ENCODE measurements around the gene BAHD1. TPM values are rescaled to one million over a fixed set of nuclear protein-coding genes. Genes with fewer than 3 reads are reported as not detected.

The BAHD1 gene
- total and polyA plus RNA-seq, 2 donors (not counting 1 experiment from before 2014, with no cell fraction given): 3.3 to 5.6 TPM

DNA sequence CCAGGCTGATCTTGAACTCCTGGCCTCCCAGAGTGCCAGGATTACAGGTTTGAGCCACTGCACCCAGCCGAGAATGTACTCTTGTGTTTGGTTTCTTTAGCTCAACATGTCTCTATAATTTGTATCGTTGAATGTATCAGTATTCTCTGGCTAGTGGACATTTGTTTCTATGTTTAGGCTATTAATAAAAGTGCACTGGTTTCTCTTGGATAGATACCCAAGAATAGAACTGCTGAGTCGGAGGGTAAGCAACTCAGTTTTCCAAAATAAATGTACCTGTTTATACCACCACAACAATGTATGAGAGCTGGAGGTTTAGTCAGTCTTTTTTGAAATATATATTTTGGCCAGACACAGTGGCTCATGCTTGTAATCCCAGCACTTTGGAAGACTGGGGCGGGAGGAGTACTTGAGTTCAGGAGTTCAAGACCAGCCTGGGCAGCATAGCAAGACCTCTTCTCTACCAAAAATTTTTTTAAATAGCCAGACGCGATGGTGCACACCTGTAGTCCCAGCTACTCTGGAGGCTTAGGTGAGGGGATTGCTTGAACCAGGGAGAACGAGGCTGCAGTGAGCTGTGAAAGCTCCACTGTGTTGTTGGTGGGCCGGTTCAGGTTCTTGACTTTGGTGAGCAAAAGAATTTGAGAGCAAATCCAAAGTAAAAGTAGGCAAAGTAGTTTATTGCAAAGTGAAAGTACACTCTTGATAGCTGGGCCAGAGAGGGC, 42.9 kb upstream of the BAHD1 start:
- no peaks in the 10 kb centered on the region for H4K20me1 ChIP-seq (ENCODE audit: control insufficient read depth, extremely low read depth, insufficient read depth, low read length)
- H3K9ac ChIP-seq (ENCODE audit: insufficient read depth, low read length): no peak overlapping the region
- no peak for TF ChIP-seq EZH2 (IDR thresholded peaks at IDR 0.05; ENCODE audit: low read length, missing control alignments)
- TF ChIP-seq, protein P1, sequence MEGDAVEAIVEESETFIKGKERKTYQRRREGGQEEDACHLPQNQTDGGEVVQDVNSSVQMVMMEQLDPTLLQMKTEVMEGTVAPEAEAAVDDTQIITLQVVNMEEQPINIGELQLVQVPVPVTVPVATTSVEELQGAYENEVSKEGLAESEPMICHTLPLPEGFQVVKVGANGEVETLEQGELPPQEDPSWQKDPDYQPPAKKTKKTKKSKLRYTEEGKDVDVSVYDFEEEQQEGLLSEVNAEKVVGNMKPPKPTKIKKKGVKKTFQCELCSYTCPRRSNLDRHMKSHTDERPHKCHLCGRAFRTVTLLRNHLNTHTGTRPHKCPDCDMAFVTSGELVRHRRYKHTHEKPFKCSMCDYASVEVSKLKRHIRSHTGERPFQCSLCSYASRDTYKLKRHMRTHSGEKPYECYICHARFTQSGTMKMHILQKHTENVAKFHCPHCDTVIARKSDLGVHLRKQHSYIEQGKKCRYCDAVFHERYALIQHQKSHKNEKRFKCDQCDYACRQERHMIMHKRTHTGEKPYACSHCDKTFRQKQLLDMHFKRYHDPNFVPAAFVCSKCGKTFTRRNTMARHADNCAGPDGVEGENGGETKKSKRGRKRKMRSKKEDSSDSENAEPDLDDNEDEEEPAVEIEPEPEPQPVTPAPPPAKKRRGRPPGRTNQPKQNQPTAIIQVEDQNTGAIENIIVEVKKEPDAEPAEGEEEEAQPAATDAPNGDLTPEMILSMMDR (conservative IDR thresholded peaks at IDR 0.05 in 1 of 2, IDR thresholded peaks at IDR 0.05 in 1 of 2; ENCODE audit: low read depth in 1 of 2, low read length in 2 of 2): no peak
- DNase-seq (ENCODE audit: low read depth in 2 of 2): no peak
- no peaks in the 10 kb centered on the region for H3K9me3 ChIP-seq (ENCODE audit: control insufficient read depth, insufficient read depth, low read depth, low read length)
- no peak overlapping the region for H3K4me2 ChIP-seq (ENCODE audit: extremely low read depth, insufficient read depth, low read length)
- no peak overlapping the region for H3K4me3 ChIP-seq (replicated peaks in 1 of 4; ENCODE audit: control extremely low read depth in 1 of 4, insufficient read depth in 1 of 4, low read depth in 3 of 4, low read length in 4 of 4)
- no peaks in the 10 kb centered on the region for H3K79me2 ChIP-seq (ENCODE audit: control insufficient read depth, insufficient read depth, low read length)
- H3K27me3 ChIP-seq (ENCODE audit: control insufficient read depth, insufficient read depth, low read length): no peaks in the 10 kb centered on the region
- H3K4me1 ChIP-seq (ENCODE audit: control insufficient read depth, extremely low read depth, insufficient read depth, low read length): no peaks in the 10 kb centered on the region
- H3K36me3 ChIP-seq (ENCODE audit: control insufficient read depth, insufficient read depth, low read length): peaks cover 2% of the 10 kb centered on the region
- H2AFZ ChIP-seq (ENCODE audit: low read length): no peak overlapping the region
- H3K27ac ChIP-seq (ENCODE audit: insufficient read depth, low read length): no peak overlapping the region

DNA sequence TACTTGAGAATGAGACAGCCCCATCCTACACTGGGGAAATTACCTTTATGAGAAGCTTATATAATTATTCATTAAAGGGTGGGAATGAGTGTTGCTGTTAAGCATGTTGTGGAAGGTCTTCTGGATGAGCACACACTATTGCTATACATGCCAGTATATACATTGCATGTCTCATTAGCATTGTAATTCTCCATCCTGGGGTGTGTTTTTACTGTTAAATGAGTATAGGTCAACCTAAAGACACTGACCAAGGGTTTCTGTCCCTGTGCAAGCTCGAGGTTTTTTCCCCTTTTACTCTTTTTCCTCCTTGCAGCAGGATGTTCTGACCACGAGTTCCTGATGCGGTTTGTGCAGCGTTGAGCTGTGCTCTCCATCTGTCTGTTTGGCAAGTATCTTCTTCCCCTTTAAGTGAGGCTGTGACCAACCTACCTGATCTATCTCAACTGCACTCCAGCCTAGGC, 42.3 kb upstream of the BAHD1 start:
- H3K4me1 ChIP-seq (ENCODE audit: control insufficient read depth, extremely low read depth, insufficient read depth, low read length): no peaks in the 10 kb centered on the region
- no peak overlapping the region for H3K4me3 ChIP-seq (replicated peaks in 1 of 4; ENCODE audit: control extremely low read depth in 1 of 4, insufficient read depth in 1 of 4, low read depth in 3 of 4, low read length in 4 of 4)

DNA sequence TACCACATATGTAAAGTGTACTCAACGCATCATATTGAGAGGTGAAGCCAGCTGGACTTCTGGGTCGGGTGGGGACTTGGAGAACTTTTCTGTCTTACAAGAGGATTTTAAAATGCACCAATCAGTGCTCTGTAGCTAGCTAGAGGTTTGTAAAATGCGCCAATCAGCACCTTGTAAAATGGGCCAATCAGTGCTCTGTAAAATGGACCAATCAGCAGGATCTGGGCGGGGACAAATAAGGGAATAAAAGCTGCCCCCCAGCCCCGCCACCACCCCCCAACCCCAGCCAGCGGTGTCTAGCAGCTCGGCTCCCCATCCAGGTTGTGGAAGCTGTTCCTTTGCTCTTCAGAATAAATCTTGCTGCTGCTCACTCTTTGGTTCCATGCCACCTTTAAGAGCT, 41.4 kb upstream of the BAHD1 start:
- Histone ChIP-seq H2AFZ (ENCODE audit: low read length) (no peak overlapping the region), H3K4me2 (ENCODE audit: extremely low read depth, insufficient read depth, low read length) (no peak overlapping the region), H3K9me3 (ENCODE audit: control insufficient read depth, insufficient read depth, low read depth, low read length) (no peaks in the 10 kb centered on the region), H3K36me3 (ENCODE audit: control insufficient read depth, insufficient read depth, low read length) (no peaks in the 10 kb centered on the region), H3K27me3 (ENCODE audit: control insufficient read depth, insufficient read depth, low read length) (no peaks in the 10 kb centered on the region), H3K4me3 (replicated peaks in 1 of 4; ENCODE audit: control extremely low read depth in 1 of 4, insufficient read depth in 1 of 4, low read depth in 3 of 4, low read length in 4 of 4) (no peak overlapping the region), H3K27ac (ENCODE audit: insufficient read depth, low read length) (no peak overlapping the region), H3K79me2 (ENCODE audit: control insufficient read depth, insufficient read depth, low read length) (no peaks in the 10 kb centered on the region), H3K4me1 (ENCODE audit: control insufficient read depth, extremely low read depth, insufficient read depth, low read length) (no peaks in the 10 kb centered on the region), H3K9ac (ENCODE audit: insufficient read depth, low read length) (no peak overlapping the region), H4K20me1 (ENCODE audit: control insufficient read depth, extremely low read depth, insufficient read depth, low read length) (no peaks in the 10 kb centered on the region)
- TF ChIP-seq, protein P1 (conservative IDR thresholded peaks at IDR 0.05 in 1 of 2, IDR thresholded peaks at IDR 0.05 in 1 of 2; ENCODE audit: low read depth in 1 of 2, low read length in 2 of 2): no peak
- no peak for TF ChIP-seq EZH2 (IDR thresholded peaks at IDR 0.05; ENCODE audit: low read length, missing control alignments)
- DNase-seq (ENCODE audit: low read depth in 2 of 2): no peak

More for the DNA sequence above, 42.3 kb upstream of the BAHD1 start:
- H3K9ac ChIP-seq (ENCODE audit: insufficient read depth, low read length): no peak overlapping the region
- no peaks in the 10 kb centered on the region for H3K79me2 ChIP-seq (ENCODE audit: control insufficient read depth, insufficient read depth, low read length)
- TF ChIP-seq, protein P1 (conservative IDR thresholded peaks at IDR 0.05 in 1 of 2, IDR thresholded peaks at IDR 0.05 in 1 of 2; ENCODE audit: low read depth in 1 of 2, low read length in 2 of 2): no peak
- no peak for TF ChIP-seq EZH2 (IDR thresholded peaks at IDR 0.05; ENCODE audit: low read length, missing control alignments)
- H2AFZ ChIP-seq (ENCODE audit: low read length): no peak overlapping the region
- no peaks in the 10 kb centered on the region for H3K27me3 ChIP-seq (ENCODE audit: control insufficient read depth, insufficient read depth, low read length)
- no peak overlapping the region for H3K4me2 ChIP-seq (ENCODE audit: extremely low read depth, insufficient read depth, low read length)
- no peaks in the 10 kb centered on the region for H4K20me1 ChIP-seq (ENCODE audit: control insufficient read depth, extremely low read depth, insufficient read depth, low read length)
- H3K36me3 ChIP-seq (ENCODE audit: control insufficient read depth, insufficient read depth, low read length): no peaks in the 10 kb centered on the region
- no peak for DNase-seq (ENCODE audit: low read depth in 2 of 2)
- no peaks in the 10 kb centered on the region for H3K9me3 ChIP-seq (ENCODE audit: control insufficient read depth, insufficient read depth, low read depth, low read length)
- H3K27ac ChIP-seq (ENCODE audit: insufficient read depth, low read length): no peak overlapping the region

All from fibroblast of lung (primary cell).